ENCODE data around the gene TBC1D14. TPM values are rescaled to one million over a fixed set of nuclear protein-coding genes. Genes with fewer than 3 reads are reported as not detected.

TBC1D14 gene
- total RNA-seq, 4 donors from 2014 or later: 42.6 to 56.9 (median 54.0) TPM

- intact Hi-C loops (cut with DNase I; ENCODE audit: low total_unique reads) (no loop called here), in situ Hi-C loops (cut with MboI; ENCODE audit: low pct_ligation_motif_present in 1 of 4, low pct_unique_long_range_greater_than_20kb in 1 of 4, low sequenced_read_pairs in 3 of 4) (no loop called here)
- Histone ChIP-seq H3K4me1 (no peaks in the 10 kb centered on the region), H3K36me3 (peaks cover 0 to 44% (median 16%) of the 10 kb centered on the region in 4 donors), H3K4me3 (no peak overlapping the region), H3K27ac (no peak overlapping the region), H3K27me3 (no peaks in the 10 kb centered on the region), H3K9me3 (no peaks in the 10 kb centered on the region)
- 82 to 100% methylated on average over 2 to 11 of the region's 11 CpGs for WGBS, 2 donors (ENCODE audit: low coverage in 1 of 2)
- no peak for DNase-seq
- TF ChIP-seq EP300 (IDR thresholded peaks at IDR 0.05; ENCODE audit: low read depth) (no peak), CTCF (IDR thresholded peaks at IDR 0.05) (no peak), POLR2A (IDR thresholded peaks at IDR 0.05) (no peak), POLR2AphosphoS5 (IDR thresholded peaks at IDR 0.05) (no peak)
These were observed 103.5 kb downstream of the TBC1D14 start for GRCh38 chr4:7013175-7013574.

- in situ Hi-C loops (cut with MboI; ENCODE audit: low pct_ligation_motif_present in 1 of 4, low pct_unique_long_range_greater_than_20kb in 1 of 4, low sequenced_read_pairs in 3 of 4): no loop called here
- Histone ChIP-seq H3K4me3 (no peak overlapping the region), H3K36me3 (peaks cover 0 to 38% (median 16%) of the 10 kb centered on the region in 4 donors), H3K27me3 (no peaks in the 10 kb centered on the region), H3K27ac (no peak overlapping the region), H3K9me3 (no peaks in the 10 kb centered on the region), H3K4me1 (no peaks in the 10 kb centered on the region)
- intact Hi-C loops (cut with DNase I; ENCODE audit: low total_unique reads): no loop called here
- WGBS, 2 donors (ENCODE audit: low coverage in 1 of 2): 60 to 97% methylated on average over 1 to 12 of the region's 12 CpGs
- TF ChIP-seq POLR2AphosphoS5 (IDR thresholded peaks at IDR 0.05) (no peak), POLR2A (IDR thresholded peaks at IDR 0.05) (no peak), CTCF (IDR thresholded peaks at IDR 0.05) (no peak), EP300 (IDR thresholded peaks at IDR 0.05; ENCODE audit: low read depth) (no peak)
- no peak for DNase-seq
These were observed 105.2 kb downstream of the TBC1D14 start for GRCh38 chr4:7014815-7015214.

GRCh38 chr4:7015383-7016035 is 105.9 kb downstream of the TBC1D14 start:
- Histone ChIP-seq H3K36me3 (peaks cover 0 to 33% (median 16%) of the 10 kb centered on the region in 4 donors), H3K27me3 (no peaks in the 10 kb centered on the region)

GRCh38 chr4:7016086-7016485 is 106.5 kb downstream of the TBC1D14 start:
- H3K9me3 ChIP-seq: no peaks in the 10 kb centered on the region
- no peak for DNase-seq
- TF ChIP-seq POLR2AphosphoS5 (IDR thresholded peaks at IDR 0.05) (no peak), EP300 (IDR thresholded peaks at IDR 0.05; ENCODE audit: low read depth) (no peak), POLR2A (IDR thresholded peaks at IDR 0.05) (no peak), CTCF (IDR thresholded peaks at IDR 0.05) (no peak)
- H3K4me1 ChIP-seq: no peaks in the 10 kb centered on the region
- in situ Hi-C loops (cut with MboI; ENCODE audit: low pct_ligation_motif_present in 1 of 4, low pct_unique_long_range_greater_than_20kb in 1 of 4, low sequenced_read_pairs in 3 of 4): no loop called here
- WGBS, 2 donors (ENCODE audit: low coverage in 1 of 2): 75% methylated on average over 11 of the region's 11 CpGs; no CpG with 5 or more reads in 1 of the 2 donors
- H3K4me3 ChIP-seq: no peak overlapping the region
- H3K27me3 ChIP-seq: no peaks in the 10 kb centered on the region
- intact Hi-C loops (cut with DNase I; ENCODE audit: low total_unique reads): no loop called here
- no peak overlapping the region for H3K27ac ChIP-seq
- peaks cover 0 to 33% (median 14%) of the 10 kb centered on the region in 4 donors for H3K36me3 ChIP-seq

More at GRCh38 chr4:7015383-7016035, 105.9 kb downstream of the TBC1D14 start:
- no peak for DNase-seq
- no peaks in the 10 kb centered on the region for H3K4me1 ChIP-seq
- no peaks in the 10 kb centered on the region for H3K9me3 ChIP-seq
- no peak for TF ChIP-seq EP300 (IDR thresholded peaks at IDR 0.05; ENCODE audit: low read depth)
- no peak for TF ChIP-seq CTCF (IDR thresholded peaks at IDR 0.05)
- no peak for TF ChIP-seq POLR2AphosphoS5 (IDR thresholded peaks at IDR 0.05)
- no peak for TF ChIP-seq POLR2A (IDR thresholded peaks at IDR 0.05)
- H3K27ac ChIP-seq: no peak overlapping the region
- intact Hi-C loops (cut with DNase I; ENCODE audit: low total_unique reads): no loop called here
- WGBS, 2 donors (ENCODE audit: low coverage in 1 of 2): 93 to 100% methylated on average over 5 to 12 of the region's 12 CpGs
- in situ Hi-C loops (cut with MboI; ENCODE audit: low pct_ligation_motif_present in 1 of 4, low pct_unique_long_range_greater_than_20kb in 1 of 4, low sequenced_read_pairs in 3 of 4): no loop called here
- no peak overlapping the region for H3K4me3 ChIP-seq

Measured in transverse colon (tissue), 4 donors.